HG02840 (cell line): ENCODE results near the gene PPM1A.
A peak's percentile ranks its signal among the peaks of the same experiment; 100 is the strongest.
"Not testable (repeated sequence)": the region's sequence is repeated elsewhere in the genome, so short reads cannot be mapped to it uniquely, and the experiment has no call there.

Experiments
- ATAC-seq: cut with Tn5 transposase; IDR thresholded peaks from one replicate; pipeline ENCODE4 v1.9.1; 2021; ENCODE audit warnings: mild to moderate bottlenecking, moderate library complexity, moderate number of reproducible peaks; ENCODE audit not compliant: unreplicated experiment, low FRiP score

The PPM1A gene

DNA sequence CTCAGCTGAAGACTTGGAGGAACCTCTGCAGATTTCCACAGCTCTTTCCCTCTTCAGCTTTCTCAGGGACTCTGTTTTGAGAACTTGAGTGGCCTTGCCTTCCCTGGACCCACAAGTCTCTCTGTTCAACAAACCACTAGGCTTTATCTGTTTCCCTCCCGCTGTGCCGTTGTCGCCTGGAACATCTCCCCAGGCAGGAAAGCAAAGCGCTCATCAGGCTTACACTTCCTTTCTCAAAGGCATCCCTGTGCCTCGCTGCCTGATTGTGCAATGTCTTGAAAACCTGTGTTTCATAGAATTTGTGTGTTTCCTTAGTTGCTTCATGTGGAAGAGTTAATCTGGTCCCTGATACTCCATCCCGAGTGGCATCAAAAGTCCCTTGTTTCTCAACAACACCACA lies 64.1 kb downstream of the PPM1A start:
- no peak for ATAC-seq

DNA sequence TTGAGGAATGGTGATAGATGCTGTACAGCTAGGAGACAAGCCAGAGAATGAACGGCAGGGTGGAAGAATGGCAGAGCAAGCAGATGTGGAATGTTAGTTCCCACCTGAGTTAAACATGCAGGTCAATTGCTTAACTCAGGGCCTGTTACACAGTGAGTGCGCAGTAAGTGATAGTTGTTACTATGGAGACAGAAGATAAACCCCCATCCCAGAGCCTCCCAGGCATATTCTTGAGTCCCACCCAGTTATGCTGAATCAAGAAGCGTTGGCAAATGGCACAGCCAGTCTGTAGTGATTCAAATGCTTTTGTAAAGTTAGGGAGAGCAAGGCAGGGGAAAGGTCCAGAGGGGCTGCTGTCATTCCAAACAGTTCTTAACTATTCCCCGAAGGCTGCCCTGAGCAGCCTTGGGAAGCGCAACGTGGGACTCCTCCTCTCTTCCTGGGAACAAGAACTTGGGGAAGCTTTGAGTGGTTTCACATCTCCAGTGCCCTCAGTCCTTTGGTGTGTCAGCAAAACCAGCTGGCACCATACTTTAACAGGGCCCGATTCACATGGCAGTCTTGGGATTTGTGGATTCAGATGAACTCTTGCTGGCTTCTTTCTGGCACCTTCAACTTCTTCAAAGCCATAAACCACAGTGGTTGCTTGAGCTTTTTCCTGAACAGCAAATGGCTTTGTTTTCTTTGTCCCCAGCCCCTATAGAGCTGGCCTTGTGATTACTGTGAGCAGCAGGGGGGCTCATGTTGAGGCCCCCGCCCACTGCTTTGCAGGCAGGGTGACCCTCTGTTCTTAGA lies 66.4 kb downstream of the PPM1A start:
- no peak for ATAC-seq

DNA sequence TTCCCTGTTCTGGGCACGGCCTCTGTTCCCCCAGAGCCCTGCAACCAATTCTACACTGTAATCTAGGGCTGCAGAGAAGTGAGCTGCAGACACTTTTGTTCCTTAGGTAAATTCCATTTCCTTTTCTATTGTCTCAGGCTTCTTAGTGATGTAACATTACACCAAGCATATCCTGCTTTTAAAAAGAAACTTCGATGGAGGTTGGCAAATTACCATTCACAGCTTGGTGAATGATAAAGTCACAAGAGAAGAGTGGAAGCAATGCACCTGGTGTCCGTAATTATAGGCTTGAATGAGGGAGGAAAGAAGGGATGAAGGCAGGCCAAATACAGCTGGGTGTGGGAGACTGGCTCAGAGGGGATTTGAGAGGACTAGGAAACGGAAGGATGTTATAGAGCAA lies 68.6 kb downstream of the PPM1A start:
- ATAC-seq = no peak

DNA sequence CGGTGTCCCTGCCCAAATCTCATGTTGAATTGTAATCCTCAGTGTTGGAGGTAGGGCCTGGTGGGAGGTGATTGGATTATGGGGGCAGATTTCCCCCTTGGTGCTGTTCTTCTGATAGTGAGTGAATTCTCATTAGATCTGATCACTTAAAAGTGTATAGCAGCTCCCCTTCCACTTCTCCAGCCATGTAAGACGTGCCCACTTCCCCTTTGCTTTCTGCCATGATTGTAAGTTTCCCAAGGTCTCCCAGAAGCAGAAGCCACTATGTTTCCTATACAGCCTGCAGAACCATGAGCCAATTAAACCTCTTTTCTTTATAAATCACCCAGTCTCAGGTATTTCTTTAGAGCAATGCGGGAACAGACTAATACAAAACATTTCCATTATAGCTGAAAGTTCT lies 71.8 kb downstream of the PPM1A start:
- ATAC-seq = not testable (repeated sequence)

DNA sequence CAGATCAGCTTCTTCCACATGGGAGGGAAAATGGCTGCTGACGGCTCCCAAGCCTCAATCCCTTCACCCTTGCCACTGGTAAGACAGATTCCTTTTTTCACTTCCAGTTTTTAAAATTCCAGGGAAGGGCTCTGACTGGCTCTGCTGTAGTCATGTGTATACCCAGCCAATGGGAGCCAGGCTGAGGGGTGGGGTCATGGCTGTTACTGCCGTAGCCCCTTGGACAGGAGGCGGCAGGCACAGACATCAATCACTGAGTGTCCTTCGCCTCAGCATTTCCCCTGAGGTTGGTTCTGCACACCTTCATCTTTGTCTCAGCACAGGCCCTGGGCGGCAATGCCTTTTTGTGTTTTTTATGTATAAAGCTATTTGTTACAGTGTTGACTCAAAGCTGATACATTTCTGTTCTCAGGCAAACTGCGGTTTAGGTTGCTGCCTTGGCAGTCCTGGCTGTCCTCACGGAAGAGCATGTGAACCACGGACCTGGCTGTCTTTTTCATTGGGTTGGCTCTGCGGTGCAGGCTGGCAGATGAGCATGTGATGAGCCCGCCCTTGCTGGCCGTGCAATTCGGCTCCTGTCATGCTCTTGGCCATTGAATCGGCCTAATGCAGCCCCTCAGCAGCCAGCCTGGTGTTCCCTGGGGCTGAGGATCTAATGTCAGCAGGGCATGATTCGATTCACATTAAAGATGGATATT lies 74.3 kb downstream of the PPM1A start:
- no peak for ATAC-seq

DNA sequence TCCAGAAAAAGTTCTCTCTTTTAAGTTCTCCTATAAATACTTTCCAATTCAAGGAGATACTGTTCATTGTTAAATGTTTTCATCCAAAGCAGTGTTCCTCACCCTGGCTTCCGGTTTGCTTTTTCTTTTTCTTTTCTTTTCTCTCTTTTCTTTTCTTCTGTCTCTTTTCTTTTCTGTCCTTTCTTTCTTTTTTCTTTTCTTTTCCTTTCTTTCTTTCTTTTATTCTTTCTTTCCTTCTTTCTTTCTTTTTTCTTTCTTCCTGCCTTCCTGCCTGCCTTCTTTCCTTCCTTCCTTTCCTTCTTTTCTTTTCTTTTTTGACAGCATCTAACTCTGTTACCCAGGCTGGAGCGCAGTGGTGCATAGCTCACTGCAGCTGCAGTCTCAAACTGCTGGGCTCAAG lies 75.8 kb downstream of the PPM1A start:
- no peak for ATAC-seq

DNA sequence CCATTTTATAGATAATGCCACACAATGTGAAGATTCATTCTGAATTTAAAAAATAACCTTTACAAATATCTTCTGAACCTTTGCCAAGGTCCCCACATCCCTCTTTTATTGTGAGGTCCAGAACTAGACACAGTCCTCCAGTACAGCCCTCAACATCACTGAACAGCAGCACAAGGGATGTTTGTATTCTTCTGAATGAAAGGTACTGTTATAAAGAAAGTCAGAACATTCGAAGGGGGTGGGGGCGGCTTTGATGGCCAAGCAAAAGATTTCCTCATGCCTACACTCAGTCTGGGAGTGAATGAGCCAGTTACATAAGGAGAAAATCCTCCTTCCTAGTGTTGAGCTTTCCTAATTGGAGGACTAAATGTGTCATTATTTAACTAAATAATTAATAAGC lies 77.3 kb downstream of the PPM1A start:
- ATAC-seq = no peak

DNA sequence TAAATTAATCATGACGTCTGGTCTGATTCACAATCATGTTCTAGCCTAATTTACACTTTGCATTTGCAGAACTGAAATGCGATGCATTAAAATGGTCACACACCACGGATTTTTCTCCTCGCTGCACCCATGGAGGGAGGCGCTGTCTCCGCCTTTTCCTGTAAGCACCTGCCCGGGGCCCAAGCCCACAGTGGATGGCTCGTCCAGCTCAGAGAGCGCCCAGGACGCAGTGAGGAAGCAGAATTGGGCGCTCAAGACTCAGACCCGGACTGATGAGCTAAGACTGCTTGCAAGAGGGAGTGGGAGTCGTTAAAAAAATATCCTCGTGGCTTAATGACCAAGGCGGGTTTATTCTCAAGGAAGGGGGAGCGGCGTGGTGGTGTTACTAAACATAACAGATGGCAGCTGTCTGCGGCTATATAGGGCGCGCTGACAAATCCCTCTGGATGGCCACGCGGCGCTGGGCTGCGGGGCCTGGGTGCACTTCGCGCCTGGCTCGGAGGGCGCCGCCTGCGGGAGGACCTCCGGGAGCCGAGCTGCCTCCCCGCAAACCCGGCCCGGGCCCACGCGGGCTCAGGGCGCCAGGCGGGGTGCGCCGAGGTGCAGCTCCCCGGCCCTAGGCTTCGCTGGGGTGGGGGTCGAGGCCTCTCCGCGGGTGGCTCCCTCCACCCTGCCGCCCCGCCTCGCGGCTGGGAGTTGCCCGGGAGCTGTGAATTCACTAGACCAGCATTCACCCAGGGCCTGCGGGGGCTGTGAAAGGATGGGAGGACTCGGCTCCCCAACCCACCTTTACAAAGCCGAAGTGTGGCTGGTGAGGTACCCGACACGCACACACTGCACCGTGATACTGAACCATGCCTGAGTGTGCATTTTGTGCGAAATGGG lies 78.7 kb downstream of the PPM1A start:
- peak; percentile 48 for ATAC-seq

DNA sequence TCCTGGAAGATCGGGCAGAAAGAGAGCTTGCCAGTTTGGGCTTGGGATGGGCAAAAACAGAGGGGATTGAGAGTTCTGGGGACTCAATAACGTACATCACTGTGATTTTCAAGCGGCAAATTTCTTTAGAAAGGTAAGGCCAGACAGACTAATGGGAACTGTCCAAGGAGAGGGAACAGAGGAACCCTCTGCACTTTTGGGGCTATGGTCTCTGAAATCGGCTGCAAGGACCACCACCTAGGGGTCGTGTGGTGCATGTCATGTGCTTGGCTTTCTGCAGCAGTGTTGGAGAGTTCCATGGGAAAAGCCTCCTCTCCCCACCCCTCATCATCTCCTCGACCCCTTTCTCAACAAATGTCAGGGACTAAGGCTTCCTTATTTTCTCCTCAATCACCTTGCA lies 79.6 kb downstream of the PPM1A start:
- no peak for ATAC-seq

DNA sequence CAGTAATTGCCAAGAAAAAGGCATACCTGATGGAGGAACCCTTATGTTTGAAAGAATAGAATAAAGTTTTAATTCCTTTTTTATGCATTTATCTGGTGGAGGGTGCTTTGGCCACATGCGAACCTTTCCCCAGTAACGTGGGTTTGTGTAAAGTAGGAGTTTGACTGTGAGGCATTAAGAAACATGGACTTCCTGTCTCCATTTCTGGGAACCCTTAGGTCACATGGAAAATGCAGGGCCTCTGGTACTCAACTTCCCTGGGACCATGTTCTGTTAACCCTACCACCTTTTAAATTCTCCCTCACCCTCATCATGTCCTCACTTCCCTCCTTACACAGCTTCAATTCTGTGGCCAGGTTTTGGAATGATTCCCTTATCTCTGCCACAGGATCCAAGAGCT lies 80.3 kb downstream of the PPM1A start:
- no peak for ATAC-seq

DNA sequence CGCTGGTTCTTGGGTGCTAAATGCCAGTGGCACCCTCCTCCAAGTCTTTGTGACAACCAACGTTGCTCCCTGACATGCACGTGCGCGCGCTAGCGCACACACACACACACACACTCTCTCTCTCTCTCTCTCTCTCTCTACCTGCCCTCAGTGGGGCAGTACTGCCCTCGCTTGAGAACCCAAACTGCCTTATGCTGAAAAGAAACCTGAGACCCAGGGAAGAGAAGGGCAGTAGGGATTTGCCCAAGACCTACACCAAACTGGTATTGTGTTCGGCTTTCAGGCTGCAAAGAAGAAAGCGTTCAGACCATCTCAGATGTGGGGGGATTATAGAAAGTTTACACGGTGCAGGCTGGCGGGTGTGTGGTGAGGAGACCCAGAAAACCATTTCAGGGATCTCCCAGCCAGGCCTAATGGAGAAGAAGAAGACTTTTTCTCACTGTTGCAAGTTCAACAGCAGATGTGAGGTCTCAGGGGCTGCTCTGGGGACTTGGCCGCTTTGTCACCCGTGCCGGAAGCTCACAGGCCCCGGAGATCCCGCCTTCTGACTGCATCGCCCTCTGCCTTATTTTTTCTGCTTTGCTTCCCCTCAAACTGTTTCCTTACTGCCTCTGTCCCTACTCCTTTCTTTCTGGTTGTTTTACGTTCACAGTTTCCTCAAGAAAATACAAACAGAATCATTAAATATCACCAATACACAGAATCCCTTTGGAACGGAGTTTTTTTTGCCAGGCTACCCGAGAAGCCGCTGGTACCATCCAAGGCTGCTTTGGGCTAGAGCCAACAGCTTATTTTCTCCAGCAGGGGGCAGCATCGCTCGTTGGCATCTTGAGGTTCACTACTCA lies 82.4 kb downstream of the PPM1A start:
- ATAC-seq = peak; percentile 81

DNA sequence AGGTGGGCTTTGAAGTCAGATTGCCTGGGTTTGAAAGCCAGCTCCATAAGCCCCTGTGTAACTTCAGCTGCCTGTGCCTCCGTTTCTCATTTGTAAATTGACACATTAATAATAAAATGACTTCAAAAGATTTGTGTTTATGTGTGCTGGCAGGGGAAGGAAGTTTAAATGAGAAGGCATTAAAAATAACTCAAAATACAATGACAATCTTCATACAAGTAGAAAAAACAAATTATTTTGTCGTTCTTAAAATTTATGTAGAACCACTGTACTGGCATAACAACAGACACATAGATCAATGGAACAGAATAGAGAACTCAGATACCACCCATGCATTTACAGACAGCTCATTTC lies 83.0 kb downstream of the PPM1A start:
- no peak for ATAC-seq

DNA sequence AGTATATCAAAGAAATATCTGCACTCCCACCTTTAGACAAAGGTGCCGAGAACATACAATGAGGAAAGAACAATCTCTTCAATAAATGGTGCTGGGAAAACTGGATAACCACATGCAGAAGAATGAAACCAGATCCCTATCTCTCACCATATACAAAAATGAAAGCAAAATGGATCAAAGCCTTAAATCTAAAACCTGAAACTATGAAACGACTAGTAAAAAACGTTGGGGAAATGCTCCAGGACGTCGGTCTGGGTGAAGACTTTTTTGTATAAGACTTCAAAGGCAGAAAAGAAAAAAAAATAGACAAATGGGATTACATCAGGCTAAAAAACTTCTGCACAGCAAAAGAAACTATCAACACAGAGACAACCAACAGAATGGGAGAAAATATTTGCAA lies 83.8 kb downstream of the PPM1A start:
- ATAC-seq = no peak

DNA sequence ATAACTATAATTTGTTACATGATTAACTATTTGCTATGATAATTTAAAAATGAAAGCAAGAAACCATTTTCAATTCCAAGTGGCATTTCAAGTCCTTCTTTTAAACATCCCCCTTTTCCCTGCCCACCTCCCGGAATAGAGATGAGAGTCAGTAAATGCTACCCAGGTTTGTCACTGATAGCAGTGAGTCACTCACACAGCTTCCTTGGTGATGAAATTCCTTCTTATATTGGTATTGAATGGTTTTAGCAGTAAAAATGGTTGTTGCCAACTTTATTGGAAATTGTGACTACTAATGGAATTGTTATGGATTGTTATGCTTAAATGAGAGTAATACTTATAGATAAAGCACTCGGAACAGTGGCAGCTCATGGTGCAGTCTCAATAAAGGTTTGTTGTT lies 90.5 kb downstream of the PPM1A start:
- ATAC-seq = no peak

DNA sequence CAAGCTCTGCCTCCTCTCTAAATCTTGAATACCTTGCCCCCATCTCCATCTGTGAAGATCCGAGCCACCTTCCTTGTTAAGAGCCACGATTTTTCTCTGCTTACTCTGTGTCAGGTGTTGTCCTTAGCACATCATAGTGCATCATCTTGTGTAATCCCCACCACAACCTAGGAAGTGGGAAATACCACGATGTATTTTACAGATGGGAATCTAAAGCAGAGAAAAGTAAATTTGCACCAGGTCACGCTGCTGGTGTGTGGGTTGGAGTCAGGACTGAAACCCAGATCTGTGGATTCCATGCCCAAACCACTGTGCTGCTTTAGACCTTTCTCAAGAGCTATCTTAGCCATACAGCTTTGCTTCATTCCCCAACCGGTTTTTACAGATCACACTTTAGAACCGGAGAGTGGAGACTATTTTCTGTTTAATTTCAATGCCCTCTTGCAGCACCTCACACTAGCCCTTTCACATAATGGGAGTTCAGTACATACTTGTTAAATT lies 94.6 kb downstream of the PPM1A start:
- no peak for ATAC-seq

DNA sequence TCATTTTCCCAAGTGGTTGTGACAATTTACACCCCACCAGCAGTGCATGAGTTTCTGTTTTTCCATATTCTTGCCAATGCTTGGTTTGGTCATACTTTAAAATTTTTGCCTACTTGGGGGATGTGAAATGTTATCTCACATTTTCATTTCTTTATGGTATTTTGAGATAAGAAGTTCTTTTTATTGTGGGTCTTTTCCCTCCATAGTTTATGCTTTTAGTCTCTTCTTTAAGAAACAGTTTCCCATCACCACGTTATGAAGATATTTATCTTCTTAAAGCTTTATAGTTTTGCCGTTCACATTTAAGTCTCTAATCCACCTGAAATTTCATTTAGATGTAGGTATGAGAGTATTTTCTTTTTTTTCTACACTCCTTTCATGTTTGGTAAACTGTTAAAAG lies 95.7 kb downstream of the PPM1A start:
- no peak for ATAC-seq

DNA sequence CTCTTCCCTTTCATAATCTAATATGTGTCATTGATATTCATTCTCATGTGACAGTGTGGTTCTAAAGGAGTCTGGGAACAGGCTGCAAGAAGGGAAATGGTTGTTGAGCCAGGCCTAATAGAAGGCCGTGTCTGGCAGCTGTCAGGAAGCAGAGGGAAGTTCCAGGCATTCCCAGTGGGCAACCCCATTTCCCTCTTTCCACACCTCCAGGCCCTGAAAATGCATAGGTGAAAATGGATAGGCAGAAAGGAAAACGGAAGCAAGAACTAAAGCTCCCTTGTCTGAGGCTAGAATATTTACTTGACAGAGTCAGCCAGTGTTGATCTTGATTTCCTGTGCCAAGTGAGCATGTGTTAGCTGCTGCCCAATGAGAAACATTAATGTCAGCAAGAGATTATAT lies 97.7 kb downstream of the PPM1A start:
- ATAC-seq = no peak

DNA sequence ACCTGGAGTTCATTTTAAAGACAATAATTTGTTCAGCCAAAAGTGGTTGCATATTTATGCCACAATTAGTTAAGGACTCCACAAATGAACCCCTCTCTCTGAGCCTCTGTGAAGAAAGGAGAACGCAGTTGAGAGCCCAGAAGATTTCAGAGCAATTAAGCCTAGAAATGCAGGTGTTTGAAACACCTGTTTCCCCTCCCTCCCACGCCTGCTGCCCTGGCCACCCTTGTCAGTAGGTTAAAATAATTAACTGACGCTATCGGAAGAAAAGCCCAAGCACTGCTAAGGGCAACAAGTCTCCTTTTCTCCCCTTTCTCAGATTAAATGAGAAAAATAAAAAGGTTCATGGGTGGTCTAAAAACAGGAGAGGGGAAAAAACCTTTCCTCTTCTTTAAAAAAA lies 99.2 kb downstream of the PPM1A start:
- no peak for ATAC-seq
